Fibroblast of lung (primary cell): ENCODE data around the gene UBAC1. TPM values are rescaled to one million over a fixed set of nuclear protein-coding genes. Genes with fewer than 3 reads are reported as not detected.
"Not testable (repeated sequence)": the region's sequence is repeated elsewhere in the genome, so short reads cannot be mapped to it uniquely, and the experiment has no call there.

ENCODE experiments used
- DNase-seq, 2 donors: peaks; one replicate each; pipeline versions ENCODE4 v3.0.0 to v3.0.0-alpha.2; 2010; ENCODE audit warnings: low read depth in 2 of 2
- H2AFZ ChIP-seq: 2 replicates; pipeline ENCODE4 v1.5.1; 2012; ENCODE audit warnings: low read length, control low read depth, inconsistent platforms
- H3K27ac ChIP-seq: 2 replicates; pipeline ENCODE4 v1.5.1; 2011; ENCODE audit warnings: low read length, control low read depth; ENCODE audit not compliant: insufficient read depth
- H3K27me3 ChIP-seq: 2 replicates; pipeline ENCODE4 v1.5.1; 2011; ENCODE audit warnings: mild to moderate bottlenecking, low read length; ENCODE audit not compliant: control insufficient read depth, insufficient read depth
- H3K36me3 ChIP-seq: 2 replicates; pipeline ENCODE4 v1.5.1; 2011; ENCODE audit warnings: low read length; ENCODE audit not compliant: control insufficient read depth, insufficient read depth
- H3K4me1 ChIP-seq: 2 replicates; pipeline ENCODE4 v1.5.1; 2011; ENCODE audit warnings: low read length; ENCODE audit not compliant: control insufficient read depth, insufficient read depth; ENCODE audit errors: extremely low read depth
- H3K4me2 ChIP-seq: 2 replicates; pipeline ENCODE4 v1.5.1; 2011; ENCODE audit warnings: low read length, control low read depth; ENCODE audit not compliant: insufficient read depth; ENCODE audit errors: extremely low read depth
- H3K4me3 ChIP-seq, 4 experiments: fragments of 200-600 bp in 1 of 4; sonication (generic) in 1 of 4; replicated peaks in 1 of 4; 2 replicates each; pipeline ENCODE4 v1.5.1; 2011 to 2016; ENCODE audit warnings: low read length in 4 of 4, low read depth in 3 of 4, mild to moderate bottlenecking in 3 of 4, control low read depth in 2 of 4, inconsistent platforms in 1 of 4, mixed read lengths in 1 of 4; ENCODE audit not compliant: insufficient read depth in 1 of 4; ENCODE audit errors: control extremely low read depth in 1 of 4
- H3K79me2 ChIP-seq: 2 replicates; pipeline ENCODE4 v1.5.1; 2012; ENCODE audit warnings: mild to moderate bottlenecking, low read length, inconsistent platforms; ENCODE audit not compliant: control insufficient read depth, insufficient read depth
- H3K9ac ChIP-seq: 2 replicates; pipeline ENCODE4 v1.5.1; 2011; ENCODE audit warnings: mild to moderate bottlenecking, low read length, control low read depth; ENCODE audit not compliant: insufficient read depth
- H3K9me3 ChIP-seq: 2 replicates; pipeline ENCODE4 v1.5.1; 2012; ENCODE audit warnings: low read depth, low read length; ENCODE audit not compliant: control insufficient read depth, insufficient read depth
- H4K20me1 ChIP-seq: 2 replicates; pipeline ENCODE4 v1.5.1; 2011; ENCODE audit warnings: low read length; ENCODE audit not compliant: control insufficient read depth, insufficient read depth; ENCODE audit errors: extremely low read depth
- EZH2 ChIP-seq: IDR thresholded peaks from 2 replicates; pipeline ENCODE4 v1.5.1; 2012; ENCODE audit warnings: low read length, control low read depth, mild to moderate bottlenecking; ENCODE audit errors: missing control alignments
- polyA plus RNA-seq, 2 donors: library from polyadenylated mRNA; depleted of rRNA in 1 of 2; stranded (reverse) in 1 of 2; unstranded in 1 of 2; fragments of >200 nt; gene quantifications; 2 replicates each; pipeline ENCODE4 v1.2.1, GENCODE V29; 2011 to 2012; ENCODE audit warnings: missing spikeins in 1 of 2
- total RNA-seq: library from RNA; depleted of rRNA; stranded (reverse); fragments of >200 nt; gene quantifications from 2 replicates; pipeline ENCODE4 v1.2.1, GENCODE V29; 2014
- TF ChIP-seq, protein P1 (sequence below), 2 donors: IDR thresholded peaks in 1 of 2; conservative IDR thresholded peaks in 1 of 2; 1 replicate in 1 of 2; 2 replicates in 1 of 2; pipeline ENCODE4 v1.5.1; 2011 to 2012; ENCODE audit warnings: low read length in 2 of 2, control low read depth in 1 of 2, inconsistent platforms in 1 of 2, low read depth in 1 of 2, mild to moderate bottlenecking in 1 of 2

Gene UBAC1
- total and polyA plus RNA-seq, 2 donors (not counting 1 experiment from before 2014, with no cell fraction given) = 26.8 to 30.6 TPM

DNA sequence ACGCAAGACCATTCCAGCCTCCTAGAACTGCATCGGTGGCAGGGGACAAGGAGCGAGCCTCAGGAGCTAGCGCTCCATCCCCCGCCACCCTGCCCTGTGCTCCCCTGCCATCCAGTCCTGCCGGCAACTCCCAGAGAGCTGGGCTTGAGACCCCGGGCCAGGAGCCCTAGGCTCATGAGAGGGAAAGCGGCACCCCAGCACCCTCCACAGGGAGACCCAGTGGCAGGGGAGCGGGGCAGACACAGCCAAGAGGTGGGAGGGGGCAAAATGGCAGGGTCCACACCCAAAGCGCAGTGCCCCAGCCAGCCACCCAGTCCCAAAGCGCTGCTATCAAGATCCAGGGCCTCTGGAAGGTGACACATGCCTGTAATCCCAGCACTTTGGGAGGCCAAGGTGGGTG, 12.7 kb downstream of the UBAC1 start:
- H3K9ac ChIP-seq = no peak overlapping the region
- H3K79me2 ChIP-seq = no peaks in the 10 kb centered on the region
- no peak overlapping the region for H3K4me3 ChIP-seq
- H2AFZ ChIP-seq = no peak overlapping the region
- no peak for DNase-seq
- no peak overlapping the region for H3K27ac ChIP-seq
- H4K20me1 ChIP-seq = no peaks in the 10 kb centered on the region
- peaks cover 20% of the 10 kb centered on the region for H3K36me3 ChIP-seq
- H3K27me3 ChIP-seq = no peaks in the 10 kb centered on the region
- H3K9me3 ChIP-seq = no peaks in the 10 kb centered on the region
- TF ChIP-seq, protein P1, sequence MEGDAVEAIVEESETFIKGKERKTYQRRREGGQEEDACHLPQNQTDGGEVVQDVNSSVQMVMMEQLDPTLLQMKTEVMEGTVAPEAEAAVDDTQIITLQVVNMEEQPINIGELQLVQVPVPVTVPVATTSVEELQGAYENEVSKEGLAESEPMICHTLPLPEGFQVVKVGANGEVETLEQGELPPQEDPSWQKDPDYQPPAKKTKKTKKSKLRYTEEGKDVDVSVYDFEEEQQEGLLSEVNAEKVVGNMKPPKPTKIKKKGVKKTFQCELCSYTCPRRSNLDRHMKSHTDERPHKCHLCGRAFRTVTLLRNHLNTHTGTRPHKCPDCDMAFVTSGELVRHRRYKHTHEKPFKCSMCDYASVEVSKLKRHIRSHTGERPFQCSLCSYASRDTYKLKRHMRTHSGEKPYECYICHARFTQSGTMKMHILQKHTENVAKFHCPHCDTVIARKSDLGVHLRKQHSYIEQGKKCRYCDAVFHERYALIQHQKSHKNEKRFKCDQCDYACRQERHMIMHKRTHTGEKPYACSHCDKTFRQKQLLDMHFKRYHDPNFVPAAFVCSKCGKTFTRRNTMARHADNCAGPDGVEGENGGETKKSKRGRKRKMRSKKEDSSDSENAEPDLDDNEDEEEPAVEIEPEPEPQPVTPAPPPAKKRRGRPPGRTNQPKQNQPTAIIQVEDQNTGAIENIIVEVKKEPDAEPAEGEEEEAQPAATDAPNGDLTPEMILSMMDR (conservative IDR thresholded peaks at IDR 0.05 in 1 of 2, IDR thresholded peaks at IDR 0.05 in 1 of 2; ENCODE audit: low read depth in 1 of 2, low read length in 2 of 2) = no peak
- TF ChIP-seq EZH2 = no peak
- no peaks in the 10 kb centered on the region for H3K4me1 ChIP-seq
- H3K4me2 ChIP-seq = no peak overlapping the region

DNA sequence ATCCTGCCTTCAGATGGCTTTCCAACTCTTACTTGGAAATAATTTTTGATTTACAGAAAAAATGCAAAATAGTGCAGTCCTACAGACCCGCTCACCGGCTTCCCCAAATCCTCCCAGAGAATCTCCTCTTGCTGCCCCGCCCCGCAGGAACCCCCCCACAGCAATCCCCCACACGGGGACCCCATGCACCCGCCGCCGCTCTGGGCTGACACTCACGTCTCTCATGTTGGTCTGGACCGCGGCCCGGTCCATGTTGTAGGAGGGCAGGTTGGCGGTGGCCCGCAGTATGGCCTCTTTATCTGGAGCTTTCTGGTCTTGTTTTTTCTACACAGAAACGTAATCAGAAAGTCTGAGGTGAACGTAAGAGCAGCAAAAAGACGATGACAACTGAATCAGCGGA, 13.6 kb downstream of the UBAC1 start:
- no peak for DNase-seq
- H3K4me2 ChIP-seq = no peak overlapping the region
- no peak overlapping the region for H2AFZ ChIP-seq
- no peaks in the 10 kb centered on the region for H3K9me3 ChIP-seq
- peaks cover 17% of the 10 kb centered on the region for H3K36me3 ChIP-seq
- H3K9ac ChIP-seq = no peak overlapping the region
- no peak for TF ChIP-seq EZH2
- TF ChIP-seq, protein P1 (conservative IDR thresholded peaks at IDR 0.05 in 1 of 2, IDR thresholded peaks at IDR 0.05 in 1 of 2; ENCODE audit: low read depth in 1 of 2, low read length in 2 of 2) = no peak
- no peaks in the 10 kb centered on the region for H3K4me1 ChIP-seq
- H4K20me1 ChIP-seq = no peaks in the 10 kb centered on the region
- H3K79me2 ChIP-seq = no peaks in the 10 kb centered on the region
- H3K27ac ChIP-seq = no peak overlapping the region
- no peaks in the 10 kb centered on the region for H3K27me3 ChIP-seq
- no peak overlapping the region for H3K4me3 ChIP-seq

DNA sequence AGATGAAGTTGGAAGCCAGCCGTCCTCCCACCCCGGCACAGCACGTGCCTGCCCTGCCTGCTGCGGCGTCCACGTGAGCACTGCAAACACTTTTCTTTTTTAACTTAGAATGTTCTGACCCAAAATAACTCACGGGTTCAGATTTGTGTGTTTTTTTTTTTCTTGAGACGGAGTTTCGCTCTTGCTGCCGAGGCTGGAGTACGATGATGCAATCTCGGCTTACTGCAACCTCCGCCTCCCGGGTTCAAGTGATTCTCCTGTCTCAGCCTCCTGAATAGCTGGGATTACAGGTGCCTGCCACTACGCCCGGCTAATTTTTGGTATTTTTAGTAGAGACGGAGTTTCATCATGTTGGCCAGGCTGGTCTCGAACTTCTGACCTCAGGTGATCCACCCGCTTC, 14.1 kb downstream of the UBAC1 start:
- H2AFZ ChIP-seq, H3K27ac ChIP-seq, H3K4me1 ChIP-seq, H3K27me3 ChIP-seq, H3K79me2 ChIP-seq, H3K9ac ChIP-seq, H4K20me1 ChIP-seq, DNase-seq, H3K9me3 ChIP-seq, H3K4me2 ChIP-seq, H3K4me3 ChIP-seq: not testable (repeated sequence)
- H3K36me3 ChIP-seq = peaks cover 15% of the 10 kb centered on the region
